Activated CD4-positive, alpha-beta T cell treated with anti-CD3 and anti-CD28 coated beads for 36 hours (primary cell): ENCODE results near the gene PTPRCAP. TPM values are rescaled to one million over a fixed set of nuclear protein-coding genes. Genes with fewer than 3 reads are reported as not detected.
A peak's percentile ranks its signal among the peaks of the same experiment; 100 is the strongest.
"Not testable (repeated sequence)": the region's sequence is repeated elsewhere in the genome, so short reads cannot be mapped to it uniquely, and the experiment has no call there.

Experiments used
- ATAC-seq: fragments of 200-7000 bp; cut with Tn5 transposase; one replicate; pipeline ENCODE4 v1.10.0; 2021; ENCODE audit warnings: mild to moderate bottlenecking, moderate library complexity
- CTCF ChIA-PET: fragments of 350-600 bp; sonication (Branson Sonifier 250); formaldehyde crosslinking; loops from one replicate; lab custom pipeline; 2021; ENCODE audit warnings: antibody characterized with exemption; lab: Charles Lee
- POLR2A ChIA-PET: fragments of 350-600 bp; sonication (Branson Sonifier 250); formaldehyde crosslinking; loops from one replicate; lab custom pipeline; 2021; ENCODE audit warnings: antibody characterized with exemption, inconsistent platforms; lab: Charles Lee
- DNase-seq: peaks from one replicate; pipeline ENCODE4 v3.0.0-alpha.2; 2020
- H3K27ac Mint-ChIP-seq: one replicate; pipeline ENCODE4 v1.8.0; 2021; ENCODE audit warnings: mixed read lengths
- H3K27me3 Mint-ChIP-seq: one replicate; pipeline ENCODE4 v1.8.0; 2021; ENCODE audit warnings: mixed read lengths
- H3K36me3 Mint-ChIP-seq: one replicate; pipeline ENCODE4 v1.8.0; 2021; ENCODE audit warnings: low read depth, mixed read lengths
- H3K4me1 Mint-ChIP-seq: one replicate; pipeline ENCODE4 v1.8.0; 2021; ENCODE audit warnings: mixed read lengths
- H3K4me3 Mint-ChIP-seq: one replicate; pipeline ENCODE4 v1.8.0; 2021; ENCODE audit warnings: mild to moderate bottlenecking, moderate library complexity, mixed read lengths
- H3K9me3 Mint-ChIP-seq: one replicate; pipeline ENCODE4 v1.8.0; 2021; ENCODE audit warnings: low read depth, mixed read lengths
- intact Hi-C, 2 experiments: fragments of 100-400 bp; cut with DNase I in 1 of 2; cut with micrococcal nuclease in 1 of 2; formaldehyde crosslinking; loops; one replicate each; pipeline versions ENCODE4 v1.14.2 to v1.15.1; 2022 to 2024; cut with DNase I, micrococcal nuclease
- total RNA-seq, 2 experiments: library from RNA; stranded (reverse); gene quantifications; one replicate each; pipeline ENCODE4 v1.2.3, GENCODE V29; 2021

Gene PTPRCAP
- total RNA-seq, result 10 to 100 TPM; 80.1 to 83.4 TPM

DNA sequence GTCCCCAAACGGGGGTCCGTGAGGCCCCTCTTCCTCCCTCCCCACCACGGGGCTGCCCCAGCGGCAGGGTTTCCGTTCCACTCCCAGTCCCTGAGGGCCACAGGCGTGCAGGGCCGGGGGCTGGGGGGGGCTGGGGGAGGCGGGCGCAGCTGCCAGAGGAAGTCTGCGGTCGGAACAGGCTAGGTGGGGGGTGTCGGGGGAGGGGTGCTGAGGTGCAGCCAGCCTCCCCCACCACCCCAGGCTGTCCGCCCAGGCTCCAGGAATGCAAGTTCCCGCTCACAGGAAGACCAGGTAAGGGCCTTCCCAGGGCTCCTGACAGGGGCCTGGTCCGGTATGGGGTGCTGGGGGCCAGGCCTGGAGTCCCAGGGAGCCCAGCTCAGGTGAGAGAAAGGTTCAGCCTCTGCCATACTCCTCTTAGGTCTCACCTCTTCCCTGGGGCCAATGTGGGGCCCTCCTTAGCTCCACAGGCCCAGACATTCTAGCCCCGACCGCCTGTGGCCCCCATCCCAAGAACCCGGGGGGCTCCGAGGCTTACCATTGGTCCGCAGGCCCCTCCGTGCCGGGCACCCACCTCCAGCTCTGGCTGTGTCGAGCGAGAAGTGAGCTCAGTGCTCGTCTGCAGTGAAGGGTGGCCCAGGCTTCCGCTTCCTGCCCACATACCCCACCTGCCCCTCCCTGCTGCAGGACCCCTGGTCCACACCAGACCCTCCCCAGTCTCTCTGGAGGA lies at the start of gene PTPRCAP:
PTPRCAP (minus strand) TSS at position 601 of the 727 bp plus-strand sequence; CDS start at position 538, 63 bp downstream.
- intact Hi-C loops, result loop anchor here (1.0 to 2.0 kb wide), 4 partner anchors 16 to 70 kb away; partner anchors contain the start of gene TMEM134 (in 1 of the 2)
- Mint-ChIP-seq H3K36me3 (peaks cover 57% of the 10 kb centered on the region), H3K9me3 (no peaks in the 10 kb centered on the region), H3K4me1 (peaks cover 56% of the 10 kb centered on the region), H3K27me3 (no peaks in the 10 kb centered on the region), H3K27ac (peak within 1 kb of the TSS; percentile 93), H3K4me3 (peak within 1 kb of the TSS; percentile 84)
- CTCF ChIA-PET, result interaction anchor here (0.7 to 3.0 kb wide), 6 partner anchors 9 to 45 kb away, joined by 3 to 16 read pairs (median 3); partner anchors contain the start of genes PPP1CA, RAD9A and RPS6KB2
- DNase-seq (peak; percentile 84), ATAC-seq (peak; percentile 24)
- POLR2A ChIA-PET, result interaction anchor here (0.8 to 2.5 kb wide), 8 partner anchors 9 to 49 kb away, joined by 3 to 9 read pairs (median 4); partner anchors contain the start of genes PPP1CA, RAD9A and RPS6KB2

GRCh38 chr11:67486481-67487195 lies 49.2 kb upstream of the PTPRCAP start:
- DNase-seq (peak; percentile 79), ATAC-seq (no peak)
- CTCF ChIA-PET, result interaction anchor here (0.6 to 1.9 kb wide), 4 partner anchors 19 to 135 kb away, joined by 3 to 11 read pairs (median 4); partner anchors contain the start of gene PPP1CA
- intact Hi-C loops, result loop anchor here (1.0 to 10.0 kb wide), 6 partner anchors 20 to 852 kb away; partner anchors contain the start of genes PPP1CA (in 2 of the 2), ANKRD13D (in 1 of the 2), RBM4 (in 1 of the 2) and TBC1D10C (in 1 of the 2)
- Mint-ChIP-seq H3K27me3 (no peaks in the 10 kb centered on the region), H3K9me3 (peaks cover 2% of the 10 kb centered on the region), H3K36me3 (peaks cover 68% of the 10 kb centered on the region), H3K4me1 (peaks cover 68% of the 10 kb centered on the region), H3K4me3 (peak overlapping the region; percentile 86), H3K27ac (peak overlapping the region; percentile 100)
- POLR2A ChIA-PET, result interaction anchor here (2.5 kb wide), 1 partner anchor 49 kb away, joined by 6 read pairs; the partner anchor contains the start of gene PTPRCAP

- ChIA-PET POLR2A (interaction anchor here (2.5 kb wide), 1 partner anchor 49 kb away, joined by 6 read pairs; the partner anchor contains the start of gene PTPRCAP), CTCF (interaction anchor here (0.6 to 0.7 kb wide), 2 partner anchors 71 to 134 kb away, joined by 3 to 4 read pairs; no protein-coding TSS in a partner anchor)
- H3K4me3 Mint-ChIP-seq, result peak overlapping the region; percentile 86
- H3K36me3 Mint-ChIP-seq, result peaks cover 65% of the 10 kb centered on the region
- H3K9me3 Mint-ChIP-seq, H3K27me3 Mint-ChIP-seq: not testable (repeated sequence)
- peaks cover 66% of the 10 kb centered on the region for H3K4me1 Mint-ChIP-seq
- DNase-seq (peak; percentile 87), ATAC-seq (peak; percentile 11)
- intact Hi-C loops, result loop anchor here (2.0 to 10.0 kb wide), 6 partner anchors 19 to 851 kb away; partner anchors contain the start of genes ANKRD13D (in 1 of the 2), PITPNM1 (in 1 of the 2), PPP1CA (in 1 of the 2) and PTPRCAP (in 1 of the 2)
- peak overlapping the region; percentile 100 for H3K27ac Mint-ChIP-seq
These were observed 48.4 kb upstream of the PTPRCAP start for GRCh38 chr11:67485873-67486361.

DNA sequence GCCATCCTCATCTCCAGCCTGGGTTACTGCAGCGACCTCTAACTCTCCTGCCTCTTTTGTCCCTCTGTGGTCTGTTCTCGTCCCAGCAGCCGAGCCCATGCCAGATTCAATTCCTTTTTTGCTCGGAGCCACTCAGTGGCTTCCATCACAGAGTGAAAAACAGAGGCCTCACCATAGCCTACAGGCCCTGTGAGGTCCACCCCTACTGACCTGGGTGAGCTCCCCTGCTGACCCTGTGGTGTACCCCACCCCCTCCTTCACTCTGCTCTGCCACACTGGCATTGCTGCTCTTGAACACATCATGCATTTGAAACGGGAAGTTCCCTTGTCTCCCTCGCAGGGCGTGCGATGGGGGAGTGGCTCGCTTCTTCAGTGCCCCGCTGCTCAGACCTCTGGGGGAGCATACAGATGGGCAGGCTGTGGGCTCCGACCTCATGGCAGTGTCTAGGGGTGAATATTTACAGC lies 47.4 kb upstream of the PTPRCAP start:
- H3K9me3 Mint-ChIP-seq, result peaks cover 2% of the 10 kb centered on the region
- CTCF ChIA-PET, result interaction anchor here (0.6 kb wide), 2 partner anchors 37 to 85 kb away, joined by 3 read pairs; no protein-coding TSS in a partner anchor
- H3K27ac Mint-ChIP-seq, result peak overlapping the region; percentile 99
- ATAC-seq (peak; percentile 8), DNase-seq (peak; percentile 89)
- intact Hi-C loops, result loop anchor here (1.0 to 10.0 kb wide), 9 partner anchors 16 to 850 kb away; partner anchors contain the start of genes ANKRD13D (in 1 of the 2), GRK2 (in 1 of the 2), PITPNM1 (in 1 of the 2) and PPP1CA (in 1 of the 2)
- no peaks in the 10 kb centered on the region for H3K27me3 Mint-ChIP-seq
- peaks cover 65% of the 10 kb centered on the region for H3K4me1 Mint-ChIP-seq
- H3K36me3 Mint-ChIP-seq, result peaks cover 57% of the 10 kb centered on the region
- H3K4me3 Mint-ChIP-seq, result peak overlapping the region; percentile 86
- POLR2A ChIA-PET, result interaction anchor here (1.5 kb wide), 1 partner anchor 16 kb away, joined by 3 read pairs; the partner anchor contains the start of gene TMEM134

DNA sequence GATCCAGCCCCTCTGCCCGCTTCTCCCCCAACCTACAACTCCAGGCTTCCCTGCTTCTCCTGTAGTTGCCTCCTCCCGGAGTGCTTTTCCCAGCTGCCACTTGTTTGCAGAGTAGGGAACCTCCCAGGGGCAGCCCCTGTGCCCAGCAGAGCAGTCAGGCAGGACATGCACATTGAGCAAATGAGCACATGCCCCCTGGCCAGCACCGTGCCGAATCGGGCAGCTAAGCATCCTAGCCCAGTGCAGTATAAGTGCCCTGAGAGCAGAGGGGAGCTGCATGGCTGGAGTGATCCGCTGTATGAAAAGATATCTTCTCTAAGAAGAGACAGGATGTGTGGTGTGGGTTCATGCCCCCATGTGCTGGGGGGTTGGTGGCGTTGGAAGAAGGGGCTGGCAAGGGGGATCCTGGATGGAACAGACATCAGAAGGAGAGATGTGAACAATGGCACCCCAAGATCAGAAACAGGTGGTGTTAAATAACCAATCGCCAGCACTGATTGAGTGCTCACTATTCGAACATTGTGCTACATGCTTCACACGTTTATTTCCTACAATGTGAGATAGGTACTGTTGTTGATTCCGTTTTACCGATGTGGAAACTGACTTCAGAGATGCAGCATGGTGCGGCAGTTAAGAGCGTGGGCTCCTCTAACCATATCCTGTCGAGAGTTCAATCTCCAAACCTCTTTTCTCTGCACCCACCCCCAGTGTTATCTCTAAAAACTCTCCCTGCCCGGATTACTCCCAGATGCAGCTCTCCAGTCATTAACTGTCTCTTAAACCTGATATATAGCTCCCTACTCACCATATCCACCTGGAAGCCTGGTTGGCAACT lies 46.6 kb upstream of the PTPRCAP start:
- DNase-seq, result peak; percentile 74
- intact Hi-C loops, result loop anchor here (1.0 to 10.0 kb wide), 14 partner anchors 15 to 849 kb away; partner anchors contain the start of genes CDK2AP2 (in 1 of the 2), GRK2 (in 1 of the 2), PITPNM1 (in 1 of the 2) and POLD4 (in 1 of the 2)
- H3K27ac Mint-ChIP-seq, result peak overlapping the region; percentile 99
- CTCF ChIA-PET, result interaction anchor here (0.6 kb wide), 2 partner anchors 38 to 84 kb away, joined by 3 read pairs; no protein-coding TSS in a partner anchor
- POLR2A ChIA-PET, result interaction anchor here (0.6 to 1.5 kb wide), 3 partner anchors 15 to 1024 kb away, joined by 3 to 4 read pairs (median 3); partner anchors contain the start of gene TMEM134
- no peaks in the 10 kb centered on the region for H3K27me3 Mint-ChIP-seq
- peaks cover 2% of the 10 kb centered on the region for H3K9me3 Mint-ChIP-seq
- peaks cover 60% of the 10 kb centered on the region for H3K4me1 Mint-ChIP-seq
- peak overlapping the region; percentile 86 for H3K4me3 Mint-ChIP-seq
- H3K36me3 Mint-ChIP-seq, result peaks cover 52% of the 10 kb centered on the region
- ATAC-seq, result peak; percentile 17

GRCh38 chr11:67482827-67483798 lies 45.6 kb upstream of the PTPRCAP start, which contains the start of gene AIP:
Gene AIP (plus strand): TSS chr11:67483026. CDS start chr11:67483159, 133 bp downstream.
- peaks cover 2% of the 10 kb centered on the region for H3K9me3 Mint-ChIP-seq
- DNase-seq (peak; percentile 99), ATAC-seq (peak; percentile 72)
- intact Hi-C loops, result loop anchor here (1.0 to 10.0 kb wide), 11 partner anchors 14 to 848 kb away; partner anchors contain the start of genes CDK2AP2 (in 1 of the 2), GRK2 (in 1 of the 2), POLD4 (in 1 of the 2) and PPP1CA (in 1 of the 2)
- ChIA-PET CTCF (interaction anchor here (0.6 to 1.2 kb wide), 5 partner anchors 10 to 127 kb away, joined by 3 to 5 read pairs (median 3); partner anchors contain the start of gene CDK2AP2), POLR2A (no interaction called here)
- H3K4me3 Mint-ChIP-seq, result peak within 1 kb of the TSS; percentile 86
- H3K36me3 Mint-ChIP-seq, result peaks cover 43% of the 10 kb centered on the region
- peaks cover 50% of the 10 kb centered on the region for H3K4me1 Mint-ChIP-seq
- no peaks in the 10 kb centered on the region for H3K27me3 Mint-ChIP-seq
- peak within 1 kb of the TSS; percentile 99 for H3K27ac Mint-ChIP-seq

GRCh38 chr11:67482275-67482826 lies 44.9 kb upstream of the PTPRCAP start:
- ATAC-seq (no peak), DNase-seq (no peak)
- Mint-ChIP-seq H3K4me1 (peaks cover 43% of the 10 kb centered on the region), H3K36me3 (peaks cover 35% of the 10 kb centered on the region), H3K27ac (peak overlapping the region; percentile 99), H3K9me3 (no peaks in the 10 kb centered on the region), H3K4me3 (peak overlapping the region; percentile 86), H3K27me3 (no peaks in the 10 kb centered on the region)
- ChIA-PET POLR2A (interaction anchor here (0.7 kb wide), 1 partner anchor 12 kb away, joined by 4 read pairs; no protein-coding TSS in a partner anchor), CTCF (interaction anchor here (0.7 to 1.2 kb wide), 6 partner anchors 10 to 315 kb away, joined by 3 to 5 read pairs (median 4); partner anchors contain the start of genes CDK2AP2 and TBC1D10C)
- intact Hi-C loops, result loop anchor here in 1 of 2 experiments (1.0 to 10.0 kb wide), 3 partner anchors 13 to 848 kb away; partner anchors contain the start of genes GRK2, RBM4 and TMEM134

GRCh38 chr11:67477344-67478050 lies 40.0 kb upstream of the PTPRCAP start:
- intact Hi-C loops, H3K27ac Mint-ChIP-seq, ATAC-seq, H3K4me3 Mint-ChIP-seq, H3K36me3 Mint-ChIP-seq, H3K27me3 Mint-ChIP-seq, POLR2A ChIA-PET, H3K9me3 Mint-ChIP-seq, DNase-seq, H3K4me1 Mint-ChIP-seq: not testable (repeated sequence)
- CTCF ChIA-PET, result interaction anchor here (0.6 kb wide), 2 partner anchors 59 to 503 kb away, joined by 3 read pairs; no protein-coding TSS in a partner anchor
